Suppressor macrophage treated with lipopolysaccharide for 1 hour (primary cell): ENCODE results near the gene PIK3CG.
A peak's percentile ranks its signal among the peaks of the same experiment; 100 is the strongest.
"Not testable (repeated sequence)": the region's sequence is repeated elsewhere in the genome, so short reads cannot be mapped to it uniquely, and the experiment has no call there.

Experiments used
- DNase-seq, 3 donors: peaks; one replicate each; pipeline ENCODE4 v3.0.0-alpha.2; 2020 to 2022

PIK3CG gene

DNA sequence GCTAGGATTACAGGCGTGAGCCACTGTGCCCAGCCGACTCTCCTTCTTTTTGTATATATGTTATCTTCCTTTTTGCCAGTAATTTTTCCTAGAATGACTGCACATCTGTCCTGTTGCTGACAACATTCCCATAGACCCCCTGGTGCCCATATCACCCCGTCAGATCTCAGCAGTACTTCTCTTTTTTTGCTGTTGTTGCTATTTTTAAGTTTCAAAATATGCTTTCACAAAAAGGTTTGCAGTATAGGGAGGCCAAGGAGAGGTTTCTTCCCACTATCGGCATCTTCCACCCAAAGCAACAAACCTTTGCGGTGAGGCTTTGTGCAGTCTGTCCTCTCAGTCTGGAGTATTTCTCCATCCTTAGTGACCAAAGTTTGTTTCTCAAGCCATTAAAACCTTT, 23.1 kb downstream of the PIK3CG start:
- DNase-seq, result no peak

DNA sequence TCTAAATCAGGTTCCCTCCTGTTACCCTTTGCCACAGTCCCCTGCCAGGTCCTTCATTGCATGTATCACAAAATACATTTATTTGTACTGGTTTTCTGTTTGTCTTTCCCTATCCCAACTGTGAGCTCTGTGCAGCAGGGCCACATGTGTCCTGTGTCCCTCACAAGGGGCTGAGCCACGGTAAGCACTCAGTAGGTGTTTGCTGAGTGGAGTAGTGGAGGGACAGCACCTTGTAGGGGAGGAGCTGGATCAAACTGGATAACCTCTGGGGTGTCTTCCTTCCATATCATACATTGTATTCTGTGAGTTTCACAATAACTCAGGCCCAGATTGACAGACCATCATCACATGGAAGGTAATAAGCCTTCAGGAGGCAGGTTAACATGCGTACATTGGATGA, 25.9 kb downstream of the PIK3CG start:
- DNase-seq, result no peak

DNA sequence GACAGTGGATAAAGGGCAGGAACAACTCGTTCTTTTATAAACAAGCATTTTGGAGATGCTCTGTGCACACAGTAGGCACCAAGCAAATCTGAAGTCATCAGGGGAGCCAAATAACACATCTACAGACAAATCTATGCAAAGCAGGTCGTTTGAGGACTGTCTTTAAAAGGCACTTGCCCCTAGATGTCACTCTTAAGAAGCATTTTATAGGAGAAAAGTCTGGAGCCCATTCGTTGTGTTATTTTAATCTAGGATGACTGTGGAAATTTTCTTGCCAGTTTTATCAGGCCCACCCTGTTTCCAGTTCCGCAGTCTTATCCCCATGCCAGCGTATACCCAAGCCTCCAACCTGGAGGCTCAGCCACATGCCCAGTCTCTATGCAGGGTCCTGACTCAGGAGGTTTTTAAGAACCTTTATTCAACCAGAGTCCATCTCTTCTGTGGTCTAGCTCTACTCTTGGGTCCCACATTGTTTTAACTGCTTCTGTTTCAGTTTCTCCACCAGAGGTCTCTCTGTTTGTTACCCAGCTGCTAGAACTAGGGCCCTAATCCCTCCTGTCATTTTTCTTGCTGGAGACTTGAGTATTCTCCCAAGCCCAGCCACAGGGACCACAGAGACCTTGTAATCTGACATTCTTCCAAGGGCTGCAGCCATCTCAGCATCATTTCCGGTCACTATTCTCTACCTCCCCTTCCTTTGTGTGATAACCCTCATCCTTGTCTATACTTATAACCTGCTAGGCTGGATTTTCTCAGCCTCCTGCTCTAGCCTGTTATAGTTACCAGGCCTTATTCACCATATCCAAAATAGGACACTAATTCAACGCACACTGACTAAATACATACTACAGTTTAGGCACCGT, 26.7 kb downstream of the PIK3CG start:
- no peak for DNase-seq

DNA sequence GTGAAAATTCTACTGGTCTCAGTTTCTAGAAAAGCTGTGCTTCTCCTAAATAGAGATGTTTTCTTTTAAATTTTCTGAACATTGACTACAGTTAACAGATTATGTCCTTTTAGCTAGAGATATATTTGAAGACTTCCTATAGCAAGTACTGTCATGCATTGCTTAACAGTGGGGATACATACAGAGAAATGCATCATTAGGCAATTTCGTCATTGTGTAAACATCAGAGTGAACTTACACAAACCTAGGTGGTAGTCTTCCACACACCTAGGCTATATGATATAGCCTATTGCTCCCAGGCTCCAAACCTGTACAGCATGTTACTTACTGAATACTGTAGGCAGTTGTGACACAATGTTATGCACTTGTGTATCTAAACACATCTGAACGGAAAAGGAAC, 28.5 kb downstream of the PIK3CG start:
- DNase-seq, result peak in 1 of 3 donors; percentile 34

DNA sequence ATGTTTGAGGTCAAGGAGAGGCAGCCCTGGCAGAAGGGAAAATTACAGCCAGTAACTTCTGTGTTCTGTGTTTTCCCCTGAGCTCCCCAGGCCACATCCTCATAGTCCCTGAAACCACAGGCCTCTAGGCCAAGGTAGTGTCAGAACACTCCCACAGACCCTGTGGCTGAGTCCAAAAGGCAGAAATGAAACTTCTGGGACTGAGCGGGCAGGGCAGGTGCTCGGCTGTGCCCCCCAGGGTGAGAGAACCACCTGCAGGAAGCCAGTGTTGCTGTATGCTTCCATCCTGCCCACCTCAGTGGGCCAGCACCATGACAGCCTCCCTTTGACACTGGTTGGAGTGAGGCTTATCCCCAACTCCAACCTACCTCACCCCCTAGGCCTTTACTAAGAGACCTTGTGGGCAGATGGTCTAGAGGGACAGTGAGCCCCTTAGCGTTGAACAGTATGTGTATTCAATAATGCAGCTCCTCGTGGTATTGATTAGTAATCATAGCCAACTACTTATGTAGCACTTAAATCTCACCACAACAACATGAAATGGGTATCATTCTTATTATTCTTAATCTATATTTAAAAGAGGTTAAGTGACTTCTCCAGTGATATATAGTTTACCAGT, 30.3 kb downstream of the PIK3CG start:
- peak; percentile 65 to 71 (median 66) for DNase-seq

DNA sequence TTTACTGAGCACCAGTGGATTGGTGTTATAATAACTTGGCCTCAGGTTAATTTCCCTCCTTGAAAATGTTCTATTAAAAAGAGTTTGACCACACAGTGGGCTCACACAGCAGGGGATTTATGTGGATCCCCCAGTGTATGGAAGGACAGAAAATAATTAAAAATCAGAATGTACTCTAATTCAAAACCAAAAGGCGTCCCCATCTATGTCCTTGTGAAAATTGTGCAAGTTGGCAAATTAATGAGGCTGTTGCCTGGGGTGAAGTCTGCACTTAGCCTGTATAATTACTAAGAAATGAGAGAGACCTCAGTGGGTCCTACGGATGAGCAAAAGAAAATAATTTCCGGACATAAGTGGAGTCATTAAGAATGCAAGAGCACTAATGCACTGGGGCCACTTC, 31.1 kb downstream of the PIK3CG start:
- no peak for DNase-seq

DNA sequence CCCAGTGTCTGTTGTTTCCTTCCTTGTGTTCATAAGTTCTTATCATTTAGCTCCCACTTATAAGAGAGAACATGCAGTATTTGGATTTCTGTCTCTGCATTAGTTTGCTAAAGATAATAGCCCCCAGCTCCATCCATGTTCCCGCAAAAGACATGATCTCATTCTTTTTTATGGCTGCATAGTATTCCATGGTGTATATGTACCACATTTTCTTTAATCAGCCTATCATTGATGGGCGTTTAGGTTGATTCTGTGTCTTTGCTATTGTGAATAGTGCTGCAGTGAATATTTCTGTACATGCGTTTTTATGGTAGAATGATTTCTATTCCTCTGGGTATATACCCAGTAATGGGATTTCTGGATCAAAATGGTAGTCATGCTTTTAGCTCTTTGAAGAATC, 32.5 kb downstream of the PIK3CG start:
- not testable (repeated sequence) for DNase-seq

DNA sequence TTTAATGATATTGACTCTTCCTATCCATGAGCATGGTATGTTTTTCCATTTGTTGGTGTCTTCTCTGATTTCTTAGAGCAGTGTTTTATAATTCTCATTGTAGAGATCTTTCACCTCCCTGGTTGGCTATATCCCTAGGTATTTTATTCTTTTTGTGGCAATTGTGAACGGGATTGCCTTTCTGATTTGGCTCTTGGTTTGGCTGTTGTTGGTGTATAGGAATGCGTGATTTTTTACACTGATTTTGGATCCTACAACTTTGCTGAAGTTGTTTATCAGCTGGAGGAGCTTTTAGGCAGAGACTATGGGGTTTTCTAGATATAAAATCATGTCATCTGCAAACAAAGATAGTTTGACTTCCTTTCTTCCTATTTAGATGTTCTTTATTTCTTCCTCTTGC, 33.9 kb downstream of the PIK3CG start:
- DNase-seq, result not testable (repeated sequence)

DNA sequence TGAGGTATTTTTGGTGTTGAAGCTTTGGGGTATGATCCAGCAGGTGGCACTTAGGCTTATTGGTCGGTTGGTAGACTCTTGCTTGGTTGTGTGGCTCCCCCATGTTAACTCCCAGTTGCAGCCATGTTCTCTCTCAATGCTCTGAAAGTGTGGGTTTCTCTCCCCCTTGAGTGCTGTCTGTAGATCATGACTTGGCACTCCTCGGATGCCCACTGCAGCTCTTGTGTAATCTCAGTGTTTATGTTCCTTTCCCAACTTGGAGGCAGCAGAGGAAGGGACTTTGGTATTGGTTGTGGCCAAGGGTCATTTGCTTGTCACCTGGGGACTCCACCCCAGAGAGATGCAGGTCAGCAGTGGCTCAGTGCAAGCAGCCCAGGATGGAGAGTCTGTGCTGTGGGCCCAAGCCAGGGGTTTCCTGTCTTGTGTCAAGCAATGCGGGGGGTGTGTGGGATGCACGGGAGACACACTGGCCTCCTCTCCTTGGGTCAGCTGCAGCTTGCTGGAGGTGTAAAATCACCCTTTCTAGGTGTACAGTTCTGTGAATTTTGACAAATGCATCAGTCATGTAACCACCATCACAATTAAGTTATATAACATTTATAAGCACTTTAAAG, 36.9 kb downstream of the PIK3CG start:
- DNase-seq, result peak in 1 of 3 donors; percentile 11

DNA sequence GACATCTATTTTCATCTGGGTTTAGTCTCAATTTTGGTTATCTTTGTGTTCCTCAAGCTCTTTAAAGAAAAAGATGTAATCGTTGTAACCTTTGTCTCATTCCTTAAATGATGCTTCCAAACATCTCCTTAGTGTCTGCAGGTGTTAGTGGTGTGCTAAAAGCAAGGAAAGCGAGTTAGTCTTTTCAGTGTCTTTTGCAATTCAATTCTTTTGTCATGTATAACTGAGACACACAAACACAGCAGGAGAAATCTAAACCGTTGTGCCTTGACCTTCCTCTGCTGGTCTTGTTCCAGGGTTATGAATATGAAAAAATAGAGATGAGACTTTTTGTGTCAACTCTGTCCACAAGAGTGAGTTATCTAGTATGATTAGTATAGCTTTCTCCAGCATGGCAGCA, 40.7 kb downstream of the PIK3CG start:
- no peak for DNase-seq

DNA sequence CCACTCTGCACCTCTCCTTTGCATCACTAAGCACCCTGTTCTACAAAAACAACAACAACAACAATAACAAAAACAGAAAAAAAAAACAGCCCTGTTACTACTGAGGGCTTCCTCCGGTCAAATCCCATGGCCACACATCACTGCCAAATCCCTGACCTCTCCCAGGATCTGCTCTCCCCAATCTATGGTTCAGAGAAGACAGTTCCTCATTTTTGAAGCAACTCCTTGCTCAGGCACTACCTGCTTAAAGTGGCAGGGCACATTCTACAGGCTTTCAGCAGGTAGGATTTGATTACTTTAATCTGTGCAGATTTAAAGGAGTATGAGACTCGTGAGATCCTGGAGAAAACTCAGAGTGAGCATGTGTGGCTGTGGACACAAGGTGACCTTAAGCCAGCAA, 46.9 kb downstream of the PIK3CG start:
- no peak for DNase-seq

DNA sequence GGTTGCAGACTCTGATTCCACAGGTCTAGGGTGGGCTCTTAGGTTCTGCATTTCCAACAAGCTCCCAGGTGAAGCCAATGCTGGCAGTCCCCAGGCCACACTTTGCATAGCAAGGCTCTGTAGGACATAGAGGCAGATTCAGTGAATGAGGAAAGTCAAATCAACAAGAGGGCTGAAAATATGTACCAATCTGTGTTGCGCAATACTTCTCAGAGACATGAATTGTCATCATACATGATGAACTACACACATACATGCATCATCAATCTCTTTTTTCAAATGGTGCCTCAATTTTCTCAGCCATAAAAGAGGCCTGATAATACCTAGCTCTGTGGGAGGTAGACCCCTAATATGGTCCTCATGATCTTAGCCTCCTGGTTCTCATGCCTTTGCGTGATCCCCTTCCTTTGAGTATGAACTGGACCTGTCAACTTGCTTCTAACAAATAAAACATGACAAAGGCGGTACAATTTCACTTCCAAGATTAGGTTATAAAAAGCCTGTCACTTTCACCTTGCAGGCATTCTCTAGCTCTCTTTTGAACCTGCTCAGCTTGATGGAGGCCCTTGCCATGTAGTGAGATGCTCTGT, 49.0 kb downstream of the PIK3CG start:
- DNase-seq, result peak in 1 of 3 donors; percentile 12

DNA sequence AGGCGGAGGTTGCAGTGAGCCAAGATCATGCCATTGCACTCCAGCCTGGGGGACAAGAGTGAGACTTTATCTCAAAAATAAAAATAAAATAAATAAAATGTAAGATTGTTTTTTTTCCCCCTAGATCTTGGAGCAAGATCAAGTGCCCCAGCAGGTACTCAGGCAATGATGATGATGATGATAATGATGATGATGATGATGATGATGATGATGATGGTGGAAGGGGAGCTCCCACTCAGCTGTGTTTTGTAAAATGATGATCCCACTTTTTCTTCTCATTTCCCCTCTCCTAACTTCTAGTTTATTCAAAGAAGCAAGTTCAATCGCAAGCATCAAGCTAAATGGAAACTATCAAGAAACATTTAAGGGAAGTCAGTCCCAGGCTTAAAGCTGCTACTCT, 50.3 kb downstream of the PIK3CG start:
- DNase-seq, result no peak

DNA sequence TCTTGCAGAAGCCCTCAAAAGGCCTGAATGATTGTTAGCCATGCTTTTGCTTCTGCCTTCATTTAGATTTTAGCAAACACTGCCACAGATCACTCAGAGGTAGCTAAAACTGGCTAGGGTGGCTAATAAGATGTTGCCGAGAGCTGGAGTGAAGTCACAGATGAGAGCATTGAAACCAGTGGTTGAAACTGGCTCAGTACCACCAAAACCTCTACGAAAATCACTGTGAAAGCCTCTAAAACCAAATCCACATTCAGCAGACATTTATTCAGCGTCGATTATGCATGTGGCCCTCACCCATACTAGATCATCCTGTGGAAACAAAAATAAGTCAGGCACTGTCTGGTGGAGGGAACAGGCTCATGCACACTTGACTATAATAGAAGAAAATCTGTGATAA, 50.8 kb downstream of the PIK3CG start:
- DNase-seq, result no peak

DNA sequence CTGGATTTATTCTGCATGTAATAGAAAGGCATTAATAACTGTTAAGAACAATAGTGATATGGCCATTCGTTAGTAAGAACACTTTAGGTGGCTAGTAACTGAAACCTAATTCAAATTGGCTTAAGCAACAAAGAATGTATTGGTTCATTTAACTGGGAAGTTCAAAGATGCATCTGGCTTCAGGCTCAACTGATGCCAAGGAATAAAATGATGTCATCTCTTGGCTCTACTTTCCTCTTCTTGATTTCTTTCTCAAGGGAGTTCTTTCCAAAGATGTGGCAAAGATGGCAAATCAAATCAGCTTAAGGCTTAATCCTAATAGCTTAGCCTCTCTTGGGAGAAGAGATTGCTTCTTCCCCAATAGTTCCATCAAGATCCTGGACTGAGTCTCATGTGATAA, 51.6 kb downstream of the PIK3CG start:
- DNase-seq, result no peak

DNA sequence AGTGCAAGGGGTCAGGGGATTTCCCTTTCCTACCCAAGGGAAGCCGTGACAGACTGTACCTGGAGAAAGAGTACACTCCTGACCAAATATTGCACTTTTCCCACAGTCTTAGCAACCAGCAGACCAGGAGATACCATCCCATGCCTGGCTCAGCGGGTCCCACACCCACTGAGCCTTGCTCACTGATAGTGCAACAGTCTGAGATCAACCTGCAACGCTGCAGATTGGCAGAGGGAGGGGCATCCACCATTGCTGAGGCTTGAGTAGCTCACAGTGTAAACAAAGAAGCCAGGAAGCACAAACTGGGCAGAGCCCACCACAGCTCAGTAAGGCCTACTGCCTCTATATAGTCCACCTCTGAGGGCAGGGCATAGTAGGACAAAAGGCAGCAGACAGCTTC, 53.9 kb downstream of the PIK3CG start:
- DNase-seq, result no peak

DNA sequence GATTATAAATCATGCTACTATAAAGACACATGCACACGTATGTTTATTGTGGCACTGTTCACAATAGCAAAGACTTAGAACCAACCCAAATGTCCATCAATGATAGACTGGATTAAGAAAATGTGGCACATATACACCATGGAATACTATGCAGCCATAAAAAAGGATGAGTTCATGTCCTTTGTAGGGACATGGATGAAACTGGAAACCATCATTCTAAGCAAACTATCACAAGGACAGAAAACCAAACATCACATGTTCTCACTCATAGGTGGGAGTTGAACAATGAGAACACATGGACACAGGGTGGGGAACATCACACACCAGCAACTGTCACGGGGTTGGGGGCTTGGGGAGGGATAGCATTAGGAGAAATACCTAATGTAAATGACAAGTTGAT, 59.4 kb downstream of the PIK3CG start:
- DNase-seq, result not testable (repeated sequence)

DNA sequence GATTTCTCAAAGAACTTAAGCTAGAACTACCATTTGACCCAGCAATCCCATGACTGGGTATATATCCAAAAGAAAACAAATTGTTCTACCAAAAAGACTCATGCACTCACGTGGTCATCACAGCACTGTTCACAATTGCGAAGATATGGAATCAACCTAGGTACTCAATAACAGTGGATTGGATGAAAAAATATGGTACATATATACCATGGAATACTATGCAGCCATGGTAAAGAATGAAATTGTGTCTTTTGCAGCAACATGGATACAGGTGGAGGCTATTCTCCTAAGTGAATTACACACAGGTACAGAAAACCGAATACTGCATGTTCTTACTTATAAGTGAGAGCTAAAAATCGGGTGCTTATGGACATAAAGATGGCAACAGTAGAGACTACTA, 61.8 kb downstream of the PIK3CG start:
- DNase-seq, result no peak

DNA sequence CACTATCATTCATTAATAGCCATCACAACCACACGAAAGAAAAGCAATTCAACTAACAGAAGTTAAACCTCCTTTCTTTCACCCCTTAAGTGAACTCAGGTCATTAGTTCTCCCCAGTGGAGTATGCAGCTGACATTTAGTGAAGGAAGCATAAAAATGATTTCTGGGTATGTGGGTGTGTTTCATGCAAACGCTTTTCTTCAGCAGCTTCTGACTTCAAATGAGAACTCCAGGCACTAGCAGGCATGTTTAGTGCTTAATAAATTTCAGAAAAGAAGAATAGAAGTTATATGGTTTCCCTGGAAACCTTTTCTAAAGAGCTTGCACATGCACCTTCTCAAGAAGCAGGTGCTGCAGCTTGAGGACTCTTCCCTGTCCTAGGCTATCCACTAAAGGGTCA, 62.5 kb downstream of the PIK3CG start:
- no peak for DNase-seq

DNA sequence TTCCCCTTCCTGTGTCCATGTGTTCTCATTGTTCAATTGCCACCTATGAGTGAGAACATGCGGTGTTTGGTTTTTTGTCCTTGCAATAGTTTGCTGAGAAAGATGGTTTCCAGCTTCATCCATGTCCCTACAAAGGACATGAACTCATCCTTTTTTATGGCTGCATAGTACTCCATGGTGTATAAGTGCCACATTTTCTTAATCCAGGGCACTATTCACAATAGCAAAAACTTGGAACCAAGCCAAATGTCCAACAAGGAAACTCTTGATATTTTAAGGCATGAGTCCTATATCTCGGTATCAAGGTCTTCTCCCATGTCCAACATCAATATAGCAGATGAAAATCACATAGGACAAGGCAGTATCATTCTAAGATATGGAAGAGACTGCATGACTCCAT, 64.5 kb downstream of the PIK3CG start:
- DNase-seq, result not testable (repeated sequence)

DNA sequence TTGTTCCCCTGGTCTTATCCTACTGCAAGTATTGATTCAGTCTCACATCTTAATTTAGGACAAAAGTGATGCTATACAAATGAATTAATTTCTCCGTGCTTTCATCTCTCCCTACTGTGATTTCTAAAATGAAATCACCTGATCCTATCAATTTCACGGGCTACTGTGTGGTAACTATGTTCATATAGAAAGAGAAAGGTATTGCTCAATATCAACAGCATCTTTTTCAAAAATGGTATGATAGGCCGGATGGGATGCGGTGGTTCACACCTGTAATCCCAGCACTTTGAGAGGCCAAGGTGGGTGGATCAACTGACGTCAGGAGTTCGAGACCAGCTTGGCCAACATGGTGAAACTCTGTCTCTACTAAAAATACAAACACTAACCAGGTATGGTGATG, 71.2 kb downstream of the PIK3CG start:
- DNase-seq, result no peak

DNA sequence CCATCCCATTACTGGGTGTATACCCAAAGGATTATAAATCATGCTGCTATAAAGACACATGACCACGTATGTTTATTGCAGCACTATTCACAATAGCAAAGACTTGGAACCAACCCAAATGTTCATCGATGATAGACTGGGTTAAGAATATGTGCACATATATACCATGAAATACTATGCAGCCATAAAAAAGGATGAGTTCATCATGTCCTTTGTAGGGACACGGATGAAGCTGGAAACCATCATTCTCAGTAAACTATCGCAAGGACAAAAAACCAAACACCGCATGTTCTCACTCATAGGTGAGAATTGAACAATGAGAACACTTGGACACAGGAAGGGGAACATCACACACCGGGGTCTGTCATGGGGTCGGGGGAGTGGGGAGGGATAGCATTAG, 73.0 kb downstream of the PIK3CG start:
- not testable (repeated sequence) for DNase-seq

DNA sequence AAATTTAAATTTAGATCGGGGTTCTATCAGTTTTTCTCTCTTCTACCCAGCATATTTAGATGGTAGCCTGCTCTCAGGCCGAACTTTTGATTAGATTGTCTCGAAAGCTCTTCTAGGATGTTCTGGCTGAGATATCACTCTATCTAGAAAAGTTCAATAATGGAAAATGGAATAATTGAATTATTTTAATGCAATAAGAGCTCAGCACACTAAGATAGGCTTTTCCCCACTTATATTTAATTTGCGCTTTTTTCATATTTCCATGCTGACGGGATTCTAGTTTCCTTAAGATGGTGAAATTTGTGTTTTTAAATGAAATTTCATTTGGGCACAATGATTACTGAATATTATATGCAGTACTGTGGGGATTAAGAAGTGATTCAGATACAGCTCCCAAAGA, 73.7 kb downstream of the PIK3CG start:
- no peak for DNase-seq
